ENCODE data around the gene NUP205.
A peak's percentile ranks its signal among the peaks of the same experiment; 100 is the strongest.
"Not testable (repeated sequence)": the region's sequence is repeated elsewhere in the genome, so short reads cannot be mapped to it uniquely, and the experiment has no call there.

NUP205 gene

GRCh38 chr7:135685306-135686084 is 127.8 kb downstream of the NUP205 start:
- Histone ChIP-seq H3K27ac (peak overlapping the region in 1 of 21 experiments; percentile 54), H3K4me3 (no peak overlapping the region)

- Histone ChIP-seq H3K27ac (no peak overlapping the region), H3K4me3 (no peak overlapping the region)
These were observed 129.7 kb downstream of the NUP205 start for GRCh38 chr7:135687466-135687865.

GRCh38 chr7:135690566-135690965 is 132.8 kb downstream of the NUP205 start:
- Histone ChIP-seq H3K4me3 (no peak overlapping the region), H3K27ac (no peak overlapping the region)

GRCh38 chr7:135692055-135692454 is 134.3 kb downstream of the NUP205 start:
- no peak overlapping the region for H3K27ac ChIP-seq
- no peak overlapping the region for H3K4me3 ChIP-seq

- not testable (repeated sequence) for H3K27ac ChIP-seq, H3K4me3 ChIP-seq
These were observed 134.9 kb downstream of the NUP205 start for GRCh38 chr7:135692606-135693005.

- Histone ChIP-seq H3K4me3 (no peak overlapping the region), H3K27ac (no peak overlapping the region)
These were observed 135.8 kb downstream of the NUP205 start for GRCh38 chr7:135693558-135693957.

- Histone ChIP-seq H3K4me3 (no peak overlapping the region), H3K27ac (no peak overlapping the region)
These were observed 139.7 kb downstream of the NUP205 start for GRCh38 chr7:135697276-135698049.
